Endothelial cell of umbilical vein (primary cell): ENCODE measurements around the gene SLC24A3. TPM values are rescaled to one million over a fixed set of nuclear protein-coding genes. Genes with fewer than 3 reads are reported as not detected.

ENCODE experiments used
- BruUV-seq: library from RNA; stranded (reverse); fragments of 400-500 nt; replicated peaks from 2 replicates; lab custom pipeline; 2021; lab: Mats Ljungman, UMichigan
- CTCF ChIA-PET: fragments of 300-600, 350-600 bp; sonication (Branson Sonifier 250); formaldehyde crosslinking; loops from one replicate; lab custom pipeline; 2021; ENCODE audit warnings: antibody characterized with exemption, inconsistent platforms; lab: Charles Lee
- POLR2A ChIA-PET: fragments of 300-600, 350-600 bp; sonication (Branson Sonifier 250); formaldehyde crosslinking; loops from one replicate; lab custom pipeline; 2021; ENCODE audit warnings: antibody characterized with exemption, inconsistent platforms; lab: Charles Lee
- DNase-seq: peaks from one replicate; pipeline ENCODE4 v3.0.0-alpha.2; 2011; ENCODE audit warnings: low read depth, low spot score
- FAIRE-seq: peaks from 2 replicates; lab custom pipeline; 2011; peaks lifted over from hg19 to GRCh38; lab: Jason Lieb, UNC
- H2AFZ ChIP-seq: 2 replicates; pipeline ENCODE4 v1.6.0; 2012; ENCODE audit warnings: low read depth, low read length, control low read depth, inconsistent platforms
- H3K27ac ChIP-seq: 2 replicates; pipeline ENCODE4 v1.5.1; 2011; ENCODE audit warnings: low read depth, mild to moderate bottlenecking, control low read depth, low read length, moderate library complexity; ENCODE audit not compliant: insufficient read depth
- H3K27me3 ChIP-seq, 2 experiments: 2 replicates each; pipeline versions ENCODE4 v1.6.0 to v1.6.1; 2011; ENCODE audit warnings: low read length in 2 of 2, mixed read lengths in 1 of 2; ENCODE audit not compliant: control insufficient read depth in 2 of 2, insufficient read depth in 2 of 2
- H3K36me3 ChIP-seq, 2 experiments: 2 replicates in 1 of 2; 3 replicates in 1 of 2; pipeline ENCODE4 v1.5.1; 2011; ENCODE audit warnings: low read length in 2 of 2, mild to moderate bottlenecking in 1 of 2, moderate library complexity in 1 of 2; ENCODE audit not compliant: control insufficient read depth in 2 of 2, insufficient read depth in 2 of 2; ENCODE audit errors: extremely low read depth in 1 of 2
- H3K4me1 ChIP-seq: 3 replicates; pipeline ENCODE4 v1.5.1; 2011; ENCODE audit warnings: mild to moderate bottlenecking, low read length; ENCODE audit not compliant: control insufficient read depth, insufficient read depth; ENCODE audit errors: extremely low read depth
- H3K4me2 ChIP-seq: 2 replicates; pipeline ENCODE4 v1.6.1; 2011; ENCODE audit warnings: low read length, control low read depth, mixed read lengths; ENCODE audit not compliant: insufficient read depth
- H3K4me3 ChIP-seq, 3 experiments: fragments of 200-600 bp in 1 of 3; sonication (generic), shearing (Covaris generic) in 1 of 3; replicated peaks in 1 of 3; 2 replicates each; pipeline ENCODE4 v1.5.1; 2011 to 2016; ENCODE audit warnings: control low read depth in 3 of 3, low read length in 3 of 3, mild to moderate bottlenecking in 2 of 3, inconsistent platforms in 1 of 3, low read depth in 1 of 3, moderate library complexity in 1 of 3; ENCODE audit not compliant: insufficient read depth in 1 of 3
- H3K79me2 ChIP-seq: 2 replicates; pipeline ENCODE4 v1.6.0; 2012; ENCODE audit warnings: low read length, inconsistent platforms; ENCODE audit not compliant: control insufficient read depth, insufficient read depth
- H3K9ac ChIP-seq: replicated peaks from 2 replicates; pipeline ENCODE3; 2011; ENCODE audit warnings: low read length, control low read depth; ENCODE audit not compliant: insufficient read depth; ENCODE audit errors: extremely low read depth
- H3K9me1 ChIP-seq: replicated peaks from 3 replicates; pipeline ENCODE4 v1.6.0; 2011; ENCODE audit warnings: mild to moderate bottlenecking, low read length; ENCODE audit not compliant: control insufficient read depth, insufficient read depth; ENCODE audit errors: extremely low read depth
- H3K9me3 ChIP-seq: replicated peaks from 2 replicates; pipeline ENCODE4 v1.5.1; 2012; ENCODE audit warnings: low read length, inconsistent platforms; ENCODE audit not compliant: control insufficient read depth, insufficient read depth
- H4K20me1 ChIP-seq: replicated peaks from 2 replicates; pipeline ENCODE3; 2011; ENCODE audit warnings: mild to moderate bottlenecking, low read length; ENCODE audit not compliant: control insufficient read depth, insufficient read depth; ENCODE audit errors: extremely low read depth
- CTCF ChIP-seq, 2 donors: IDR thresholded peaks; 1 replicate in 1 of 2; 2 replicates in 1 of 2; pipeline ENCODE4 v1.5.1; 2011; ENCODE audit warnings: low read length in 2 of 2, mild to moderate bottlenecking in 2 of 2, moderate library complexity in 2 of 2, control low read depth in 1 of 2, inconsistent platforms in 1 of 2, low read depth in 1 of 2; ENCODE audit not compliant: insufficient read depth in 1 of 2; ENCODE audit errors: extremely low read depth in 1 of 2
- EZH2 ChIP-seq: IDR thresholded peaks from 2 replicates; pipeline ENCODE4 v1.6.1; 2012; ENCODE audit warnings: borderline replicate concordance, low read depth, mild to moderate bottlenecking, moderate library complexity, low read length, inconsistent platforms; ENCODE audit not compliant: severe bottlenecking
- FOS ChIP-seq: IDR thresholded peaks from 2 replicates; pipeline ENCODE4 v1.6.1; 2011; ENCODE audit warnings: mild to moderate bottlenecking, low read length, moderate library complexity, borderline replicate concordance; ENCODE audit not compliant: insufficient read depth
- GATA2 ChIP-seq: IDR thresholded peaks from 2 replicates; pipeline ENCODE4 v1.7.0; 2011; ENCODE audit warnings: low read depth, mild to moderate bottlenecking, moderate library complexity, mixed read lengths, low read length; ENCODE audit not compliant: insufficient read length, insufficient read depth
- JUN ChIP-seq: IDR thresholded peaks from 2 replicates; pipeline ENCODE4 v1.6.1; 2011; ENCODE audit warnings: borderline replicate concordance, low read depth; ENCODE audit not compliant: insufficient read length, insufficient read depth
- MAX ChIP-seq: IDR thresholded peaks from 2 replicates; pipeline ENCODE4 v1.6.1; 2011; ENCODE audit not compliant: insufficient read depth, insufficient read length
- MYC ChIP-seq: IDR thresholded peaks from one replicate; pipeline ENCODE4 v1.6.1; 2011; ENCODE audit warnings: mild to moderate bottlenecking, low read depth, low read length
- POLR2A ChIP-seq: IDR thresholded peaks from 2 replicates; pipeline ENCODE4 v1.6.1; 2012; ENCODE audit warnings: low read depth, mild to moderate bottlenecking, control low read depth, low read length
- POLR2AphosphoS5 ChIP-seq: IDR thresholded peaks from 2 replicates; pipeline ENCODE4 v1.6.1; 2012; ENCODE audit warnings: low read depth, mild to moderate bottlenecking, control low read depth, low read length, moderate library complexity; ENCODE audit not compliant: insufficient read depth
- dilution Hi-C: fragments of 300-500 bp; cut with MboI; formaldehyde crosslinking; loops from one replicate; pipeline ENCODE4 v1.15.0; 2019; ENCODE audit warnings: low sequenced_read_pairs; ENCODE audit not compliant: extremely low pct_ligation_motif_present
- intact Hi-C: fragments of 100-400 bp; cut with micrococcal nuclease; formaldehyde crosslinking; loops from one replicate; pipeline ENCODE4 v1.10.0; 2022
- polyA plus RNA-seq, 4 experiments: library from polyadenylated mRNA; depleted of rRNA in 3 of 4; stranded (reverse) in 3 of 4; unstranded in 1 of 4; fragments of >200 nt; gene quantifications; 2 replicates each; pipeline versions ENCODE4 v1.2.1 to v1.2.3, GENCODE V29; 2011 to 2012; ENCODE audit warnings: missing spikeins in 1 of 4
- total RNA-seq: library from RNA; stranded (reverse); gene quantifications from 2 replicates; pipeline ENCODE4 v1.2.3, GENCODE V29; 2021

Gene SLC24A3
- total and polyA plus RNA-seq, 2 donors (not counting 3 experiments of a cell fraction or from before 2014, with no cell fraction given), result not detected

- Histone ChIP-seq H3K9me3 (no peaks in the 10 kb centered on the region), H3K79me2 (no peaks in the 10 kb centered on the region), H4K20me1 (no peaks in the 10 kb centered on the region), H3K4me2 (no peak overlapping the region), H3K4me3 (no peak overlapping the region), H3K27me3 (no peaks in the 10 kb centered on the region), H2AFZ (no peak overlapping the region), H3K36me3 (no peaks in the 10 kb centered on the region), H3K4me1 (no peaks in the 10 kb centered on the region), H3K27ac (no peak overlapping the region), H3K9me1 (no peaks in the 10 kb centered on the region), H3K9ac (no peak overlapping the region)
- POLR2A ChIA-PET, result no interaction called here
- FAIRE-seq, result no peak
- dilution Hi-C loops, result no loop called here
- no TSS peak for BruUV-seq
- TF ChIP-seq POLR2A, result no peak
- no peak for TF ChIP-seq CTCF (IDR thresholded peaks at IDR 0.05; ENCODE audit: extremely low read depth in 1 of 2, insufficient read depth in 1 of 2, low read depth in 1 of 2, low read length in 2 of 2)
- DNase-seq, result no peak
- intact Hi-C loops, result no loop called here
- CTCF ChIA-PET, result no interaction called here
These were observed 377.9 kb downstream of the SLC24A3 start for GRCh38 chr20:19590382-19590781.

- Histone ChIP-seq H3K36me3 (no peaks in the 10 kb centered on the region), H3K9ac (no peak overlapping the region), H2AFZ (no peak overlapping the region), H3K27ac (no peak overlapping the region), H3K79me2 (no peaks in the 10 kb centered on the region), H3K9me3 (no peaks in the 10 kb centered on the region), H4K20me1 (no peaks in the 10 kb centered on the region), H3K4me1 (no peaks in the 10 kb centered on the region), H3K4me3 (no peak overlapping the region), H3K4me2 (no peak overlapping the region), H3K9me1 (no peaks in the 10 kb centered on the region), H3K27me3 (no peaks in the 10 kb centered on the region)
- CTCF ChIA-PET, result interaction anchor here (1.4 kb wide), 1 partner anchor 10 kb away, joined by 5 read pairs; no protein-coding TSS in a partner anchor
- POLR2A ChIA-PET, result no interaction called here
- TF ChIP-seq CTCF (IDR thresholded peaks at IDR 0.05; ENCODE audit: extremely low read depth in 1 of 2, insufficient read depth in 1 of 2, low read depth in 1 of 2, low read length in 2 of 2), result no peak
- TF ChIP-seq MAX, result no peak
- no peak for TF ChIP-seq EZH2
- TF ChIP-seq POLR2A, result no peak
- TF ChIP-seq POLR2AphosphoS5, result no peak
- TF ChIP-seq MYC, result no peak
- no peak for TF ChIP-seq FOS
- no peak for TF ChIP-seq JUN
- no peak for TF ChIP-seq GATA2
- FAIRE-seq (no peak), DNase-seq (no peak)
- dilution Hi-C loops (no loop called here), intact Hi-C loops (no loop called here)
- BruUV-seq, result no TSS peak
These were observed 381.3 kb downstream of the SLC24A3 start for GRCh38 chr20:19593762-19594161.
